ENCODE data around the gene DNAJC5. TPM values are rescaled to one million over a fixed set of nuclear protein-coding genes. Genes with fewer than 3 reads are reported as not detected.

DNAJC5 gene
- total and polyA plus RNA-seq, 2 donors (not counting 3 experiments of a cell fraction or from before 2014, with no cell fraction given) = 44.7 to 60.3 TPM

- Histone ChIP-seq H3K27me3 (ENCODE audit: control insufficient read depth in 2 of 2, insufficient read depth in 2 of 2, low read length in 2 of 2) (no peaks in the 10 kb centered on the region), H3K9me1 (replicated peaks; ENCODE audit: control insufficient read depth, extremely low read depth, insufficient read depth, low read length) (no peaks in the 10 kb centered on the region), H3K4me2 (ENCODE audit: insufficient read depth, low read length) (no peak overlapping the region), H3K36me3 (ENCODE audit: control insufficient read depth in 2 of 2, extremely low read depth in 1 of 2, insufficient read depth in 2 of 2, low read length in 2 of 2) (peaks cover 2 to 5% of the 10 kb centered on the region in 2 experiments), H3K4me3 (replicated peaks in 1 of 3; ENCODE audit: insufficient read depth in 1 of 3, low read depth in 1 of 3, low read length in 3 of 3) (no peak overlapping the region), H2AFZ (ENCODE audit: low read depth, low read length) (no peak overlapping the region), H3K9me3 (replicated peaks; ENCODE audit: control insufficient read depth, insufficient read depth, low read length) (no peaks in the 10 kb centered on the region), H3K9ac (replicated peaks; ENCODE audit: extremely low read depth, insufficient read depth, low read length) (no peak overlapping the region), H3K4me1 (ENCODE audit: control insufficient read depth, extremely low read depth, insufficient read depth, low read length) (peaks cover 14% of the 10 kb centered on the region), H3K27ac (ENCODE audit: insufficient read depth, low read depth, low read length) (no peak overlapping the region), H3K79me2 (ENCODE audit: control insufficient read depth, insufficient read depth, low read length) (peaks cover 75% of the 10 kb centered on the region), H4K20me1 (replicated peaks; ENCODE audit: control insufficient read depth, extremely low read depth, insufficient read depth, low read length) (peaks cover 16% of the 10 kb centered on the region)
- BruUV-seq (replicated peaks) = no TSS peak
- TF ChIP-seq GATA2 (IDR thresholded peaks at IDR 0.05; ENCODE audit: insufficient read depth, insufficient read length, low read depth, low read length) = no peak
- TF ChIP-seq MYC (IDR thresholded peaks at IDR 0.05; ENCODE audit: low read depth, low read length) = no peak
- TF ChIP-seq JUN (IDR thresholded peaks at IDR 0.05; ENCODE audit: borderline replicate concordance, insufficient read depth, insufficient read length, low read depth) = no peak
- TF ChIP-seq CTCF (IDR thresholded peaks at IDR 0.05; ENCODE audit: extremely low read depth in 1 of 2, insufficient read depth in 1 of 2, low read depth in 1 of 2, low read length in 2 of 2) = no peak
- no peak for TF ChIP-seq POLR2AphosphoS5 (IDR thresholded peaks at IDR 0.05; ENCODE audit: insufficient read depth, low read depth, low read length)
- TF ChIP-seq MAX (IDR thresholded peaks at IDR 0.05; ENCODE audit: insufficient read depth, insufficient read length) = no peak
- TF ChIP-seq POLR2A (IDR thresholded peaks at IDR 0.05; ENCODE audit: low read depth, low read length) = no peak
- no peak for TF ChIP-seq EZH2 (IDR thresholded peaks at IDR 0.05; ENCODE audit: borderline replicate concordance, low read depth, low read length, severe bottlenecking)
- DNase-seq (ENCODE audit: low read depth, low spot score) = no peak
- ChIA-PET POLR2A (no interaction called here), CTCF (interaction anchor here (1.4 to 1.5 kb wide), 2 partner anchors 11 to 20 kb away, joined by 3 to 4 read pairs; no protein-coding TSS in a partner anchor)
- dilution Hi-C loops (cut with MboI; ENCODE audit: extremely low pct_ligation_motif_present, low sequenced_read_pairs) (no loop called here), intact Hi-C loops (cut with micrococcal nuclease) (loop anchor here (10.0 kb wide), 1 partner anchor 157 kb away; no protein-coding TSS in a partner anchor)
- no peak for FAIRE-seq
Observed at GRCh38 chr20:63897978-63898561, 3.1 kb downstream of the DNAJC5 start.
